ENCODE data around the gene ASMTL.
"Not testable (repeated sequence)": the region's sequence is repeated elsewhere in the genome, so short reads cannot be mapped to it uniquely, and the experiment has no call there.

DNA sequence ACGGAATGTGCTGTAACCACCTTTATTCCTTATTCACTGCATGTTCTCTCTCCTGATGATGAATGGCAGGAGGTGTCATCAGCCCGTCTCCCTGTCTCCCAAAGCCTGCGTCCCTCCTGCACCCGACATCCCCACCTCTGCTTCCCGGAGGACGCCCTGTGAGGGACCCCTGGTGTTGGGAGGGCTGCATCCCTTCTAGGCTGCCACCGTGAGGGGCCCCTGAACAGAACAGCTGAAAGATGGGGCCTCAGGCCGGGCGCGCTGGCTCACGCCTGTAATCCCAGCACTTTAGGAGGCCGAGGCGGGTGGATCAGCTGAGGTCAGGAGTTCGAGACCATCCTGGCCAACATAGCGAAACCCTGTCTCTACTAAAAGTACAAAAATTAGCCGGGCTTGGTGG is 26.4 kb downstream of the ASMTL start:
- TF ChIP-seq OSR1 (CRISPR knock-in tag; IDR thresholded peaks at IDR 0.05); ZNF8 (CRISPR knock-in tag; IDR thresholded peaks at IDR 0.05); ZFP3 (CRISPR knock-in tag; IDR thresholded peaks at IDR 0.05); BACH2 (CRISPR knock-in tag; IDR thresholded peaks at IDR 0.05; ENCODE audit: borderline replicate concordance); ESRRG (CRISPR knock-in tag; IDR thresholded peaks at IDR 0.05); PPARA (CRISPR knock-in tag; IDR thresholded peaks at IDR 0.05; ENCODE audit: borderline replicate concordance); SNAI2 (CRISPR knock-in tag; IDR thresholded peaks at IDR 0.05); ZC3H10 (CRISPR knock-in tag; IDR thresholded peaks at IDR 0.05); ZFP30 (CRISPR knock-in tag; IDR thresholded peaks at IDR 0.05); CSDC2 (CRISPR knock-in tag; IDR thresholded peaks at IDR 0.05): not testable (repeated sequence)
- TF ChIP-seq, protein P1, sequence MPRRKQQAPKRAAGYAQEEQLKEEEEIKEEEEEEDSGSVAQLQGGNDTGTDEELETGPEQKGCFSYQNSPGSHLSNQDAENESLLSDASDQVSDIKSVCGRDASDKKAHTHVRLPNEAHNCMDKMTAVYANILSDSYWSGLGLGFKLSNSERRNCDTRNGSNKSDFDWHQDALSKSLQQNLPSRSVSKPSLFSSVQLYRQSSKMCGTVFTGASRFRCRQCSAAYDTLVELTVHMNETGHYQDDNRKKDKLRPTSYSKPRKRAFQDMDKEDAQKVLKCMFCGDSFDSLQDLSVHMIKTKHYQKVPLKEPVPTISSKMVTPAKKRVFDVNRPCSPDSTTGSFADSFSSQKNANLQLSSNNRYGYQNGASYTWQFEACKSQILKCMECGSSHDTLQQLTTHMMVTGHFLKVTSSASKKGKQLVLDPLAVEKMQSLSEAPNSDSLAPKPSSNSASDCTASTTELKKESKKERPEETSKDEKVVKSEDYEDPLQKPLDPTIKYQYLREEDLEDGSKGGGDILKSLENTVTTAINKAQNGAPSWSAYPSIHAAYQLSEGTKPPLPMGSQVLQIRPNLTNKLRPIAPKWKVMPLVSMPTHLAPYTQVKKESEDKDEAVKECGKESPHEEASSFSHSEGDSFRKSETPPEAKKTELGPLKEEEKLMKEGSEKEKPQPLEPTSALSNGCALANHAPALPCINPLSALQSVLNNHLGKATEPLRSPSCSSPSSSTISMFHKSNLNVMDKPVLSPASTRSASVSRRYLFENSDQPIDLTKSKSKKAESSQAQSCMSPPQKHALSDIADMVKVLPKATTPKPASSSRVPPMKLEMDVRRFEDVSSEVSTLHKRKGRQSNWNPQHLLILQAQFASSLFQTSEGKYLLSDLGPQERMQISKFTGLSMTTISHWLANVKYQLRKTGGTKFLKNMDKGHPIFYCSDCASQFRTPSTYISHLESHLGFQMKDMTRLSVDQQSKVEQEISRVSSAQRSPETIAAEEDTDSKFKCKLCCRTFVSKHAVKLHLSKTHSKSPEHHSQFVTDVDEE (CRISPR knock-in tag; IDR thresholded peaks at IDR 0.05) = not testable (repeated sequence)
- TF ChIP-seq, protein P2, sequence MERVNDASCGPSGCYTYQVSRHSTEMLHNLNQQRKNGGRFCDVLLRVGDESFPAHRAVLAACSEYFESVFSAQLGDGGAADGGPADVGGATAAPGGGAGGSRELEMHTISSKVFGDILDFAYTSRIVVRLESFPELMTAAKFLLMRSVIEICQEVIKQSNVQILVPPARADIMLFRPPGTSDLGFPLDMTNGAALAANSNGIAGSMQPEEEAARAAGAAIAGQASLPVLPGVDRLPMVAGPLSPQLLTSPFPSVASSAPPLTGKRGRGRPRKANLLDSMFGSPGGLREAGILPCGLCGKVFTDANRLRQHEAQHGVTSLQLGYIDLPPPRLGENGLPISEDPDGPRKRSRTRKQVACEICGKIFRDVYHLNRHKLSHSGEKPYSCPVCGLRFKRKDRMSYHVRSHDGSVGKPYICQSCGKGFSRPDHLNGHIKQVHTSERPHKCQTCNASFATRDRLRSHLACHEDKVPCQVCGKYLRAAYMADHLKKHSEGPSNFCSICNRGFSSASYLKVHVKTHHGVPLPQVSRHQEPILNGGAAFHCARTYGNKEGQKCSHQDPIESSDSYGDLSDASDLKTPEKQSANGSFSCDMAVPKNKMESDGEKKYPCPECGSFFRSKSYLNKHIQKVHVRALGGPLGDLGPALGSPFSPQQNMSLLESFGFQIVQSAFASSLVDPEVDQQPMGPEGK (CRISPR knock-in tag; IDR thresholded peaks at IDR 0.05; ENCODE audit: borderline replicate concordance) = not testable (repeated sequence)
